Smooth muscle cell of the brain vasculature (primary cell): Measurements from ENCODE around the gene NEMP2.
"Not testable (repeated sequence)": the region's sequence is repeated elsewhere in the genome, so short reads cannot be mapped to it uniquely, and the experiment has no call there.

ENCODE experiments used
- DNase-seq: peaks from one replicate; pipeline ENCODE4 v3.0.0-alpha.2; 2012; ENCODE audit warnings: low read depth, low spot score

NEMP2 gene

DNA sequence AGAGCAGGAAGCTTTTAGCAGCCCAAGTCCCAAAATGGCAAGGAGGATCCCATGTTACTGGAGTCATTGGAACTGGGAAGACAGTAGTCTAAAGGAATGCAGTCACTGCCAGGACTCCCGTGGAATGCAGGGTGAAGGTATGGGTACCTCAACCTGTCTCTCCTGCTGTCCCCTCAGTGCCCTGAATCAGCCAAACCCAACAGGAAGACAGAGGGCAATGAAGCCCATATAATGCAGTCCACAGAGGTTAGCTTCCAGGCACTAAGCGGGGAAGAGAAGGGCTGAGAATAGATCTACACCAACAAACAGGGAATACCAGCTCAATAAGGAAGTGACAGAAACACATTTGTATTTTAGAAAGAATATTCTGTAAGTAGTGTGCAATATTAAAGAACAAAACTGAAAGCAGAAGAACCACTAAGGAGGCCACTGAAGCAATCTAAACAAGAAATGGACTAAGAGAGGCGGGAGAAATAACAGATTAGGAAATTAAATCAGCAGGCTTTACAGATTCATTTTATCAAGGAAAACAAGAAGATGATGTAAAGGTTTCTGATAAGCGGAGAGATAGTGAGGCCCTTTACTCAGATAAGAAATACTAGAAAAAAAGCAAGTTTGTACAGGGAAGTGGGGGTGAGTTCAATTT, 8.3 kb downstream of the NEMP2 start:
- DNase-seq = no peak

- no peak for DNase-seq
Observed at GRCh38 chr2:190524928-190525327, 9.6 kb downstream of the NEMP2 start.

GRCh38 chr2:190519975-190520767, 14.4 kb downstream of the NEMP2 start:
- no peak for DNase-seq

DNA sequence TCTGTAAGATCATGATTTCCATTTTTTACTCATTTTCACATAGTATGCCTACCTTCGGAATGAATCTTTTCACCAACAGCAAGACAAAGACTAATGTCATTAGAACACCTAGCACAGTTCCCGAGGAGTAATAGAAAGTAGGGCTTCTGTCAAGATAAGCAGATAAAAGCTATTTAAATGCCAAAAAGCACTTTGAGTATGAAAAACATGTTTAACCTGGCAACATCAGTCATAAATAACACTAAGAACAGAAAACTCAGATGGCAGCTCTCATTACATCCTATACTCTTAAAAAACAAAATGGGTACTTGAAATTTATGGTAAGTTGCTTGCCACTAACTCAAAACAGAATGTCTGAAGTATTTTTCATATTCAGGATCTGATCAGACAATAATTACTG, 17.1 kb downstream of the NEMP2 start:
- no peak for DNase-seq

DNA sequence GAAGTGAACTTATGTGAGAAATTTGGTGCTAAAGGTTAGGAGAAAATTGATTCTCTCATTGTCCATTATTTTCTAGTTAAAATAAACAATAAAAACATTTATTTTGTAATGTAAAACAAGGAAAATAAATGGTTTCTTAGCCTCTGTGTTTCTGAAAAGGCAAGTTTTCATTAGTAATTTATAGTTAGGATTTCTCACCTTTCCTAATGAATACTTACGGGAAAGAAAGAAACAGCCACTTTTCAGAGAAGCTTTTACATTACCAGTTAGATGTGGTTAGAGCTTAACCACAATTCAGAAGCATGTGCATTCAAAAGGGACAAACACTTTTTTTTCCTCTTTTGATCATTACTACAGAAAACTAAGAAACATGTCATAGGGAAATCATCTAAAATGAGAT, 18.8 kb downstream of the NEMP2 start:
- DNase-seq = no peak

GRCh38 chr2:190514676-190515075, 19.8 kb downstream of the NEMP2 start:
- no peak for DNase-seq

DNA sequence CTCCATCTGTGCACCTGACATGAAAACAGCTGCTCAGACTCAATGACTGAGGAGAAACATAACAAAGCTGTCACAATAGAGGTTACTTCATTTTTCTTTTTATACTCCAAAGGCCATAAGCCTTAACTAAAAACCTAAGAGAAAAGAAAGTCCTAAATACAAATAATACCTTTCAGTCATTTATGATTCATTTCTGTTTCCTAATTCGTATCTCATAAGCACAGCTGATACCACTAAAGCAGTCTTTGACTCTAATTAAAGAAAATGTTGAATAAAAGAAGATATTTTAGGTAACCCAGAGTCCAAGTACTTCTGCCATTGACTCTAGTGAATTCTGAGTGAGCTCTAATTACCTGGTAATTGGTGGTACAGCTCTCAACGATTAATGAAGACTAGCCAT, 20.6 kb downstream of the NEMP2 start:
- no peak for DNase-seq

- no peak for DNase-seq
Observed at GRCh38 chr2:190512539-190513095, 21.9 kb downstream of the NEMP2 start.

DNA sequence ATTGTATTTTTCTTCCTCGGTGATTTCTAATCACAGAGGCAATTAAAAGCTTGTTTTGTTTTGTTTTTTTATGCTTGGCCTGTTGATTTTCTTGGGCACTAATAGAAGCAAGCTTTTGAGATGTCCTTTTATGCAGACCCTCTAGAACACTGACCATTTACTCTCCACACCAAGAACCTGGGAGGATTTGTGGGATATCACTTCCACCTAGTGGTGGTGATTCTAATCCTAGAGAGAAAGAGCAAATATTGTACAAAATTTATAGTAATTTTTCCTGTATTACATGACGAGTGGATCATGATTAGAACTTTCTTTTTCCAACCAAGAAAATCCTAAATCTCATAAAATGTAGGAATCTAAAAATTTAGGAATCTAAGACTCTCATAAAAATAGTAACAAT, 23.4 kb downstream of the NEMP2 start:
- DNase-seq = no peak

GRCh38 chr2:190509895-190510294, 24.6 kb downstream of the NEMP2 start:
- DNase-seq = not testable (repeated sequence)

DNA sequence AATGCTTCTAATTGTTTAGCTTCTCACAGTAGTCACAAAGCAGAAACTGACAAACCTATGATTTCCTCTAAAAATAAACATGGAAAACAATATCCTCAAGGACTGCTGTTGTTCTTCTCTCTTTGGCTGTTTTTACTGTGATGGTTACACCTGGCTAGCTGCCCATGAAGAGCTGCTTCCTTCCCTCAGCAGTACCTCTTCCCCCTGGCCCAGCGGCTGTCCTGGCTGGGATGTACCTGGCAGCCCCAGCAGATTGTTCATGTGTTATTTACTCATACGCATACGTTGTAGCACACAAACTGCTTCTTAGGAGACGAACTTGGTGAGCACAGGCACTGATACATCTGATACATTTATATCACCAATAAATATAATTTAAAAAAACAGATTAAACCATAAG, 27.4 kb downstream of the NEMP2 start:
- DNase-seq = no peak

- no peak for DNase-seq
Observed at GRCh38 chr2:190506666-190507065, 27.9 kb downstream of the NEMP2 start.

GRCh38 chr2:190505696-190506095, 28.8 kb downstream of the NEMP2 start:
- DNase-seq = no peak

DNA sequence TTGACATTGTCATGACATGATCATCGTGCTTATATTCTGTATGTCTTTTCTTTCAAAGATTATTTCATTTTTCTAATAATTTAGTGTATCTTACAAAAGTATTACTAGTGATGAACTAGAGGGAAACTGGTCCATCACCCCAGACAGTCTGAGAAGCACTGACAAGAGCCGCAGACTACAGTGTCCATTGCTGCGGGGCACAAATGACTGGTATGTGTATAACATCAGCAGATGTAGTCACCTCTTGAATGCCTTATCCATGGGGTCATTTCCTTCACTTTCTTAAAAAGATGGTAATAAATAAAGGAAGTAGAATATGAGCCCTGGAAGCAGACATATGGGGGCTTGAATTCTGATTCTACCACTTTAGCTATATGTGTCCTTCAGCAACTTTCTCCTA, 29.6 kb downstream of the NEMP2 start:
- no peak for DNase-seq

GRCh38 chr2:190503088-190503487, 31.4 kb downstream of the NEMP2 start:
- DNase-seq = no peak

DNA sequence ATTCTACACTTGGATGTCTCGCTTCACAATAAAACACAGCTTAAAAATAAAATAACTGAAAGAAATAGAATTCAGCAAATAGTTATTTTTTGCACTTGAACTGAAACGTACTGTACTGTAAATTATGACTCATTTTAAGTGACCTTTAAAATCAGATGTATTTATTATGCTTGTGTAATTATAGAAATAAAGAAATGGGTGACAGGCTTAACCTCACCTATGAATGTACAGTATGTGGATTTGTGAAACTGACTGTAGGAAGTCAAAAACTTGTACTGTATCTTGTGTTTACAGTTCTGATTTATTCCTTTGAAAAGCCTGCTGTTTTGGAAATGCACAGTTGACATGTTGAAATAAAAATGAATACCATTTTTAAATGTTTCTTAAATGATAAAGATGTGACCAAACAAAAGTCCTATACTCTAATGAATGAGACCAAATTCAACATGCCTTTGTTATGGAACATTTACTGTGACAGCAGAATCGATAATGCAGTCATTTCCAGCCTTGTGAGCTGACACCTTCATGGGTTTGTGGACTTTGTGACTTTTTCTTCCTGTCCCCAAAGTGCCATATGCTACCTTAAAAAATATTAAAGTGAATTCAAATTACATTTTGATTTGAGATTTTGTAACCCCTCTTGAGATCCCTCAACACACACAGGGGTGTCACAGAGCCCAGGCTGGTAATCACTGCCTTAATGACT, 32.7 kb downstream of the NEMP2 start:
- DNase-seq = no peak

- no peak for DNase-seq
Observed at GRCh38 chr2:190501231-190501630, 33.3 kb downstream of the NEMP2 start.

GRCh38 chr2:190500054-190500502, 34.4 kb downstream of the NEMP2 start:
- no peak for DNase-seq

- no peak for DNase-seq
Observed at GRCh38 chr2:190499273-190499672, 35.2 kb downstream of the NEMP2 start.

GRCh38 chr2:190497428-190497827, 37.1 kb downstream of the NEMP2 start:
- no peak for DNase-seq

- not testable (repeated sequence) for DNase-seq
Observed at GRCh38 chr2:190494600-190495227, 39.8 kb downstream of the NEMP2 start.

DNA sequence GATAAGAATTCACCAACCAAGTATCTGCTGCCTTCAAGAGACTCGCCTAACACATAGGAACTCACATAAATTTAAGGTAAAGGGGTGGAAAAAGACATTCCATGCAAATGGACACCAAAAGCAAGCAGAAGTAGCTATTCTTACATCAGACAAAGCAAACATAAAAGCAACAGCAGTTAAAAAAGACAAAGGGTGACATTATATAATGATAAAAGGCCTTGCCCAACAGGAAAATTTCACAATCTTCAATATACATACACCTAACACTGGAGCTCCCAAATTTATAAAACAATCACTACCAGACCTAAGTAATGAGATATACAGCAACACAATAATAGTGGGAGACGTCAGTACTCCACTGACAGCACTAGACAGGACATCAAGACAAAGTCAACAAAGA, 41.4 kb downstream of the NEMP2 start:
- DNase-seq = no peak
